HS-5 (cell line): ENCODE measurements around the gene ABCF3.

Source experiments
- DNase-seq: peaks from one replicate; pipeline ENCODE4 v3.0.0-alpha.2; 2012; ENCODE audit warnings: low read depth

Gene ABCF3

DNA sequence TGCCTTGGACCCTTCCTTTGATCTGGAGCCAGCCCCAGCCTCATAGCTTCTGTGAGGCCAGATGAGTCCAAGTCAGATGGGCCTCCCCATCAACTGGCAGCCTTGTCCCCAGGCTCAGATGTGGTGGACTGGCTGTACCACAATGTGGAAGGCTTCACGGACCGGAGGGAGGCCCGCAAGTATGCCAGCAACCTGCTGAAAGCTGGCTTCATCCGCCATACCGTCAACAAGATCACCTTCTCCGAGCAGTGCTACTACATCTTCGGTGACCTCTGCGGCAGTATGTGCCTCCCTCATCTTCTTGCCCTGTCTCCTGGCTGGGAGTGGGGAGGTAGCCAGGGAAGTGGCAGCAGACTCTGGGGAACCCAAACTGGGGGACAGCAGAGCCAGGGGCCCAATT is 18.2 kb upstream of the ABCF3 start:
- DNase-seq, result no peak

DNA sequence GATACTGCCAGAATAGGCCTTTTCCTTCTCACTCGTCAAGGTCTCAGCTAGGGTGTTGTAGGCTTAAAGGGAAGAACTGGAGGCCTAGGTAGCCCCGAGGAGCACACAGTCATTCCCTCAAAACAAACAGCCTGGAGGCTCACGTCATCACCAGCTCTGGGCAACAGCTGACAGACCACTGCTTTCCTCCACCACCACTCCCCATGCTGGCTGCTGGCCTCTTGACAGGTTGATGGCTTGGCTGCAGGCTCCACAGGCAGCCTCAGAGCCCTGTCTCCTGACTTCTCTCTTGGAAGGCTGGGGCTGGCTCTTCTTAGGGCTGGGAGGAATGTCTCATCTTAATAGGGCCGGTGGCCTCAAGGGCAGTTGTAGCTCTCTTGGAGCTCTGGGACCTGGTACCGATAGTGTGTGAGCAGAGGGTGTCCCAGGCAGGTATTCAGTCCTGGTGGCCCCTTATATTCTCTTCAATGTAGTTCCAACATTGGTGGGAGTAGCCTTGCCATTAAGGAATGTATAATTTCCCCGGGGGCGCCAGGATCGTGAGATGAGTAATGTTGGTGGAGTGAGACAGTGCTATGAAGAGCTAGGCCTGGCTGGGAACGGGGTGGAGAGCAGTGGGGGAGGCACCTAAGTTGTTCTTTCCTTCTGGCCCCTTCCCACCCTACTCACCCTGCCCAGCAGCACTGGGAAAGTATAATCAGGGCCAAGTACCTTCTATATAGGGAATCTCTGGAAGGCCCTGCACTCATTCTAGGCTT is 17.5 kb upstream of the ABCF3 start:
- no peak for DNase-seq

DNA sequence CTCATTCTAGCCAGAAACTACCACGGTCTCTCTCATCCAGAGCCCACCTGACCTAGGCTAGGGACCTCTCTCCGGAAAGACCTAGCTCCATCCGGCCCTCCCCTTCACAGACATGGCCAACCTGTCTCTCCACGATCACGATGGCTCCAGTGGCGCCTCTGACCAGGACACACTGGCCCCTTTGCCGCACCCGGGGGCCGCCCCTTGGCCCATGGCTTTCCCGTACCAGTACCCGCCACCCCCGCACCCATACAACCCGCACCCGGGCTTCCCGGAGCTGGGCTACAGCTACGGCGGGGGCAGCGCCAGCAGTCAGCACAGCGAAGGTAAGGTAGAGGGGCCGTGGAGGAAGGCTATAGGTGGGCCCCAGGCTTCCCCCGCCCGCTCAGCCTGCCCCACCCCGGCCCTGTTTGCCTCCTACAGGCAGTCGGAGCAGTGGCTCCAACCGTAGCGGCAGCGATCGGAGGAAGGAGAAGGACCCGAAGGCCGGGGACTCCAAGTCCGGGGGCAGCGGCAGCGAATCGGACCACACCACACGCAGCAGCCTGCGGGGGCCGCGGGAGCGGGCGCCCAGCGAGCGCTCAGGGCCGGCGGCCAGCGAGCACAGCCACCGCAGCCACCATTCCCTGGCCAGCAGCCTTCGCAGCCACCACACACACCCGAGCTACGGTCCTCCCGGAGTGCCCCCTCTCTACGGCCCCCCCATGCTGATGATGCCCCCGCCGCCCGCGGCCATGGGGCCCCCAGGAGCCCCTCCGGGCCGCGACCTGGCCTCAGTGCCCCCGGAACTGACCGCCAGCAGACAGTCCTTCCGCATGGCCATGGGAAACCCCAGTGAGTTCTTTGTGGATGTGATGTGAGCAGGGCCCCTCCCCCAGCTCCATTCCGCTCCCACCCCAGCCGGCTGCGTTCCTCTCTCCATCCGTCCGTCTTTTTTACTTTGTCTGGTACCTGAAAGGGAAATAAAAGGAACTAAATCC is 15.8 kb upstream of the ABCF3 start:
- no peak for DNase-seq

DNA sequence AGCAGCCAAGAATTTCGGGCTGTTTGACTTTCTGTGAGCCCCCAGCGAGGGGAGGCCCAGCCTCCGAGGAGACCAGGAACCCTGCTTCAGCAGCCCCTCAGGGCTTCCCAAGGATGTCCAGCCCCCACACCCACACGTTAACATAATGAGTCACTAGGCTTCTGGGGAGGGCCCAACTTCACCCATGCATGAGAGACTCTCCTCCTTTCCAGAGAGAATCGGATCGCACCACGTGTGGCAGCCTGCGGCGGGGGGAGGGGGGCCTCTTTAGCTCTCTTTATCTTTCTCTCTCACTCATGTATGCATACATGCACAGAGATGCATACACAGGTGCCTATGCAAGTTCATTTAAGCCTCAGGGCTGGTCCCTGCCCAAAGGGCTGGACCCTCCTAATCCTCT is 14.4 kb upstream of the ABCF3 start:
- no peak for DNase-seq

DNA sequence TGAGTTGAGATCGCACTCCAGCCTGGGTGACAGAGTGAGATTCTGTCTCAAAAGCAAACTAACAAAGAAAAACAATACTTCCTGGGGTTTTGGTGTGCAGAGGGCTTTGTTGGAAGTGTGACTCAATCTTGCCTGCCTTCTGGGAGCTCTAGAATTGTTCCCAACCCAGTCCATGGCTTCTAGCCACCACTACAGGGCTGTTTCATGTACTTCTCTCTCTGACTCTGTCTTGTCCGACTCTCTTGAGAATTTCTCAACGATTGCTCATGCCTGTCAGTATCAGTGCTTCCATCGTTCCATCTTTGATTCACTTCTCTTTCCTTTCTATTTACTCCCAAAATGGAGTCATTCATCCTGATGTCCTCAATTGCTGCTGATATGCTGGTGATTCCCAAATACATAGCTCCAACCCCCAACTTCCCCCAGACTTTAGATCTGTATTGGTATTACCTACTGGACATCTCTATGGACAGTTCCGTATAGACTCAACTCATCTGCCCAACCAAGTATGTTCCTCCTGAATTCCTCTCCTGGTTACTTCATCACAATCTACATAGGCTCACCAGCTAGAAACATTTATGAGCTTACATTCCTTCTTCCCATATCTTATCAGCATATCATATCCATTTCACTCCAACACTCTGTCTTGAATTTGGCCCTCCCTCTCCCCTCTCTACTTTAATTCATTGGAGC is 13.2 kb upstream of the ABCF3 start:
- DNase-seq, result no peak

DNA sequence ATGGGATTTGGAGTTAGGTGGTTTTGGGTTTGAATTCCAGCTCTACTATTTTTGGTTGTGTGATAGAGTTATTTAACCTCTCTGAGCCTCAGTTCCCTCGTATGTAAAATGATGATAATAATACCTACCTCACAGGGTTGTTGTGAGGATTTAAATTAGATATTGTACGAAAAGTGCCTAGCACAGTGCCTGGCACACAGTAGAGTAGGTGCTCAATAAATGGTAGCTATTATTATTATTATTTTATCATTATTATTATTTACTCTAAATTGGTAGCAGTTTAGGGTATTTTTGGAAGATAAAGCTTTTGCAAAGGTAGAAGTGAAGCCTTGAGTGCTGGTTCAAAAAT is 12.7 kb upstream of the ABCF3 start:
- DNase-seq, result no peak

DNA sequence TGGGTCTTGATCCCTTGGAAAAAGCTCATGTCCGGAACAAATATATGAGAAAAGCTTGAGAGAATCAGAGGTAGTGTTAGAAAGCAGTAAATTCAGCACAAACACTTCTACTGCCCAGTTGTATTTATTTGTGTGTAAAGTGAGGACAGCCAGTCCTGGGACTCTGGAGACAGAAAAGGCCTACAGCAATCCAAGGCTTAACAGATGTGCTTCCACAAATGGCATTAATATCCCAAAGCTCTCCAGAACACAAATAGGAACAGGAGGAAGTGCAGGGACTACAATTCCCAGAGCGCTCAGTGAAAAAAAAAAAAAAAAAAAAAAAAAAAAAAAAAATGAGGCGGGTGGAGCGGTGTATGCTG is 11.7 kb upstream of the ABCF3 start:
- DNase-seq, result no peak

DNA sequence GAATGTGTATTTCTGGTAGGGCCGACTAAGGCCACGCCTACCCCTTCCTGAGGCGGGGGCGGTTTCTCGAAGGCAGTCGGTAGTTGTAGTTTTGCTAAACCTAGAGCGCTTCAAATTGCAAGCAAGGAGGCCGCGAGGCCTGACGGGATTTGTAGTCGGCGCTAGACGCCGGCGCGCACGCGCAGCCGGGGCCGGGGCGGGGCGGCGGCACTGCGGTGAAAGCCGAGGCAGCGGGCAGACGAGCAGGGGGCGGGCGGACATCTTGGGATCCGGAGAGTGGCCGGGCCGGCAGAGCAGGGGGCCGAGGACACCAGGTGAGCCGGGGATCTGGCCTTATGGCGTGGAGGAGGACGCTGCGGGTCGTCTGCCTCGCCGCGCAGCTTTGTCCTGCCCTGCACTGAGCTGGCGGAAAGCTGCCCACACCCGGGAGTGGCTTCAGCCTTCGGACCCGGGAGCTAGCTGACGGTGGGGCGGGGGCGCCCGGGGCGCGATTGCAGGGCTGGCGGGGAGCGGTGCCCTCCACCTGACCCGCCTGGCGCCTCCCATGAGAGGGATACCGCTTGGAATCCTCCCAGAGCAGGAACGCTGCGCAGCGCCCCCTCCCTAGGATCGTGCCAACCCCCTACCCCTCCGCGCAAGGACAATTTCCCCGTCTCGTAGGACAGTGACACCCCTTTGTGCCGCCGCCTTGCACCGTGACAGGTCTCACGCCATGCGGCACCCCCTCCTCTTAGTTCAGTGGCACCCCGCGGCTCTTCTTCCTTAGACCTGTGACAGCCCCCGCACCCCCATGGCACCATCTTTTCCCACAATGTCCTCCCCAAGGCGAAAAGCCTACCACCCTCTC is 11.1 kb upstream of the ABCF3 start, which contains the start of gene AP2M1:
Gene AP2M1 (plus strand): TSS at position 210 of the 847 bp plus-strand sequence. CDS start 2,139 bp downstream, outside the sequence.
- DNase-seq, result peak; percentile 94

DNA sequence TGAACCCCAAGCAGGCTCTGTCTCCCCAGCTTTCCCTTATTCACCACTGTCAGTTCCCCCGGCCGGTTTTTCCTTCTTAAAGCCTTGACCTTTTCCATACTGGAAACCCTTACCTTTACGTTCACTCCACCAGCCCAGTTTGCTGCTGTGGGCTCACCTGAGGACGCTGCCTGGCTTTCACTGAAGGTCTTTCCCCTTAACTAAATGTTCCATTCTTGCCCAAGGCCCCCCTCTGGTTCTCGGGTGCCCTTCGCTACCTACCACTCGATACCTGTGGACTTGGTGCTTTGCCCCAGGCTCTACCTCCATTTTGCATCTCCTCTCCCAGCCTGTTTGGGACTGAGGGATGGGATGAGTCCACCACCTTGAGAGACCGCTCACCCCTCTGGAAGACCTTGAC is 10.5 kb upstream of the ABCF3 start:
- DNase-seq, result no peak

DNA sequence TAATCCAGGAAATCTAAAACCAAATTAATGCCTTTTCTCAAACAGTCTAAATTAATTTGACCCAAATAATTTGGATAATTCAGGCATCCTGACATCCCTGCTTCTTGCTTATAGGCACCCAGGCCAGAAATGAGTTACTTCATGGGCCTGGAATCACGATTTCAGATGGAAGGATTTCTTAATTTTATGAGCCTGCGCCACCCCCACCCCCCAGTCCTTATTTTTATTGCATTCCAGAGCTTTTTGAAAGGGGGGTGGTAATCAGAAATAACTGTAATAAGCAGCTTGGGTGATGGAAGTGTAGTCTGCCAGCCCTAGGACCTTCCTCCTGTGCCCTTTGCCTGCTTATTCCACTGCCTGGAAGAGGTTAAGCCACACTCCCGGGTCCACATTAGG is 10.0 kb upstream of the ABCF3 start:
- no peak for DNase-seq

DNA sequence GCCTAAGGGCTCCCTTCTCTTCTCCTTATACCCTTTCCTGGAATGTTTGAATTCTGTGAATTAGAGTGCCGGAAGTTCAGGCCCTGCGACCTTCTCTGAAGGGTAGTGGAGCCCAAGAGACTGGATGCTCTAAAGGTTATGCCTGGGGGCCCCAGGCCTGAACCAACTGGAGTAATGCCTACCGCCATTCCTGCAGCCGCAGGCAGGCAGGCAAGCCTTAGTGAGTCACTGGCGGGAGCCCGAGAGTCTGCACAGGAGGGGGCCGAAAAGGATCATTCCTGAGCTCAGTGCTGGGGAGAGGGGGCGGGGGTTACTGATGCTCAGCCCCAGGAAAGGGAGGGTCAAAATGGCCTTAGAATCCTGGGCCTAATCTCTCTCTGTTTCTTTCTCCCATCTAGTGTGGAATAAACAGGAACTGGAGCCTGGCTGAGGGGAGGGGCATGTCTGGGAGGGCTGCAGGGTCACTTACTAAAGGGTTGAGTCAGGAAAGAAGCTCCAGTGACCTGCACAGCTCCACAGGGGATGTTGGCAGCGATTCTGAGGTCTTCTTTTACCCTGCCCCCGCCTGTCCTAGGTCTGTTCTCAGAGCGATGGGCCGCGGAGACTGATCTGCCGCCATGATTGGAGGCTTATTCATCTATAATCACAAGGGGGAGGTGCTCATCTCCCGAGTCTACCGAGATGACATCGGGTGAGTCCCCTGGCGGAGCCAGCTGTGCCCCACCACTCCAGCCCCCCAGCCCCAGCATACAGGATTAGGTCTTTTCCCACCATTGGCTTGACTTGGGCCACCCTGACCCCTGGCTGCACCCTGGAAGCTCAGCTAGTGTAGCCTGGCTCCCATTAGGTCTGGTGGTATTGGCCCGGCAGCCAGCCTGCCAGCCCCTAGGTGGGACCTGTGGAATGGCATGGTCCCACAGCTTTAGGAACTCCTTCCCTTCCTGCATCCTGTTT is 9.3 kb upstream of the ABCF3 start:
- peak; percentile 84 for DNase-seq

DNA sequence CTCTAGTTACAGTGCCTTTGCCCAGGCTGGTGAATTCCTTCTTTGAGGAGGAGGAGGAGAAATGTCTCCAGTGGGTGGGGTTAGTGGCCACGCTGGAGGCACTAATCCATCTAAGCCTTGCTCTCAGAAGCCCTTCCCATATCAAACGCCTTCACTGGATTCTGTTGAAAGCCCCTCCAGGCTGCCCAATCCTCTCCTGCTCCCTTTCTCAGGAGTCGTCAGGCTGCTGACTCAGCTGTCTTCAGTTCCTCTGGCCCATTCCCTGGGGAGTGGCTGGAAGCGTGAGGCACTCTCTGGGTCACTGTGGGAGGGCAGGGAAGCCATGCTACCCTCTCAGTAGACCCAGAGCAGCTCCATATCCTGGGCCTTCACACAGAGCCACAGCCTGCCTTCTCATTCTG is 8.7 kb upstream of the ABCF3 start:
- DNase-seq, result no peak

DNA sequence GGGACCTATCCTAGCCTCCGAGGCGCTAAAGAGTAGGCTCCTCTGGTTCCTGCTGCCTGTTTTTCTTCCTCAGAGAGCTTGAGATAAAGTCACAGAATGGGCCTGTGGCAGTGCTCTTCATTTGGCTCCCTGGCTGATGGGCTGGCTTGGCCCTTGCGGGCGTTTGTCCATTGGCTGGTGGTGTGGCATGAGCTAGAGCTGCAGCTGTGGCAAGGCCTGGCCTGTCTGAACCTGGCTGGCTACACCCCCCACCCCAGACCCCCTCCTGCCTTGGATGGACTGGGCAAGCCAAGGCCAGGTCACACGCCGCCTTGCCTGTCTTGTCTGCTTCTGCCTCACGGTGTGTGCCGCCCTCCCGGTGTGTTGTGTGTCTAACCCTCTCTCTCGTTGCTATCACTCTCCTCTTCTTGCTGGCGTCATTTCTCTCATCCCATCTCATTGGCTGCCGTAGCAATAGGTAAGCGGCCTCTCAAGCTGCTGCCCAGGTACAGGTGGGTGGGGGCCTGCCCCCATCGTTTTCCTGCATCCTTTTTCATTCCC is 8.2 kb upstream of the ABCF3 start:
- no peak for DNase-seq

DNA sequence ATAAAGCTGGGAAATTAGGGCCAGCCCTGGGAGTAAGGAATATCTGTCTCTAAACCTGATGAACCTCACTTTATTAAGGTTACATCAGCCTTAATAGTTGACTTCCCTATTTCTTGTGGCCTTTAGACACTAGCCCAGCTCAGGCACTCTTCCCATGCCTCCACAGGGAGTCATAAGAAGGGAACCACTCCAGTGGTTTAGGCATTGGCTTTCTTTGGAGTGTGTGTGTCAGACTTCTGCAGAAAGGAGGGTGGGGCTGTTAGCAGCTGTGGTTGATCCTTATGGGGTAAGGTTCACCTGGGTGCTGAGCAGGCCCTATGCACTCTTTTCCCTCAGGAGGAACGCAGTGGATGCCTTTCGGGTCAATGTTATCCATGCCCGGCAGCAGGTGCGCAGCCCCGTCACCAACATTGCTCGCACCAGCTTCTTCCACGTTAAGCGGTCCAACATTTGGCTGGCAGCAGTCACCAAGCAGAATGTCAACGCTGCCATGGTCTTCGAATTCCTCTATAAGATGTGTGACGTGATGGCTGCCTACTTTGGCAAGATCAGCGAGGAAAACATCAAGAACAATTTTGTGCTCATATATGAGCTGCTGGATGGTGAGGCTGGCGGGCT is 7.4 kb upstream of the ABCF3 start:
- DNase-seq, result no peak

DNA sequence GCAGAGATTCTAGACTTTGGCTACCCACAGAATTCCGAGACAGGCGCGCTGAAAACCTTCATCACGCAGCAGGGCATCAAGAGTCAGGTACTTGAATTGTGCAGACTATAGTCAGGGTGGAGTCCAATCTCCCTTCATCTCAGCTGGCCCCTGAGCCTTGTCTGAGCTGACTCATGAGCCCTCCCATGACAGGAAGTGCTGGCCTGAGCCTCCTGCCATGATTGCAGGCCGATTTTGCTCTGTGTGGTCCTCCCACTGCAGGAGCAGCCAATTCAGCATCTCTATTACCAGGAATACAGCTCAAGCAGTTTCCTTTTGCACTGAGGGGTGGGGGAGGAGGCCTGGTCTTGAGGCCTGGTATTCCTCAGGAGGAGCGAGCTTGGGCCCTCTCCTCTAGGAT is 5.8 kb upstream of the ABCF3 start:
- no peak for DNase-seq

DNA sequence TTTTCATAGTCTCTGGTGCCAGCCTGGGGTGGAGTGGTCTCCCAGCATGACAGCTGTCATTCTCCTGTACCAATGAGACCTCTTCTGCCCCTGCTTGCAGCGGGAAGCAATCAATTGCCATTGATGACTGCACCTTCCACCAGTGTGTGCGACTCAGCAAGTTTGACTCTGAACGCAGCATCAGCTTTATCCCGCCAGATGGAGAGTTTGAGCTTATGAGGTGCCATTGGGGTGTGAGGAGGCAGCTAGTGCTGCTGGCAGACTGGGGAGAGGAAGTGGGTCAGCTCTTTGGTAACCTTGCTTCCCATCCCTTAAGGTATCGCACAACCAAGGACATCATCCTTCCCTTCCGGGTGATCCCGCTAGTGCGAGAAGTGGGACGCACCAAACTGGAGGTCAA is 4.4 kb upstream of the ABCF3 start:
- DNase-seq, result no peak

DNA sequence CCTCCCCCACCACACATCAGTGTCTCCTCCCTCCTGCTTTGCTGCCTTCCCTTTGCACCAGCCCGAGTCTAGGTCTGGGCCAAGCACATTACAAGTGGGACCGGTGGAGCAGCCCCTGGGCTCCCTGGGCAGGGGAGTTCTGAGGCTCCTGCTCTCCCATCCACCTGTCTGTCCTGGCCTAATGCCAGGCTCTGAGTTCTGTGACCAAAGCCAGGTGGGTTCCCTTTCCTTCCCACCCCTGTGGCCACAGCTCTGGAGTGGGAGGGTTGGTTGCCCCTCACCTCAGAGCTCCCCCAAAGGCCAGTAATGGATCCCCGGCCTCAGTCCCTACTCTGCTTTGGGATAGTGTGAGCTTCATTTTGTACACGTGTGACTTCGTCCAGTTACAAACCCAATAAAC is 2.3 kb upstream of the ABCF3 start:
- DNase-seq, result no peak

DNA sequence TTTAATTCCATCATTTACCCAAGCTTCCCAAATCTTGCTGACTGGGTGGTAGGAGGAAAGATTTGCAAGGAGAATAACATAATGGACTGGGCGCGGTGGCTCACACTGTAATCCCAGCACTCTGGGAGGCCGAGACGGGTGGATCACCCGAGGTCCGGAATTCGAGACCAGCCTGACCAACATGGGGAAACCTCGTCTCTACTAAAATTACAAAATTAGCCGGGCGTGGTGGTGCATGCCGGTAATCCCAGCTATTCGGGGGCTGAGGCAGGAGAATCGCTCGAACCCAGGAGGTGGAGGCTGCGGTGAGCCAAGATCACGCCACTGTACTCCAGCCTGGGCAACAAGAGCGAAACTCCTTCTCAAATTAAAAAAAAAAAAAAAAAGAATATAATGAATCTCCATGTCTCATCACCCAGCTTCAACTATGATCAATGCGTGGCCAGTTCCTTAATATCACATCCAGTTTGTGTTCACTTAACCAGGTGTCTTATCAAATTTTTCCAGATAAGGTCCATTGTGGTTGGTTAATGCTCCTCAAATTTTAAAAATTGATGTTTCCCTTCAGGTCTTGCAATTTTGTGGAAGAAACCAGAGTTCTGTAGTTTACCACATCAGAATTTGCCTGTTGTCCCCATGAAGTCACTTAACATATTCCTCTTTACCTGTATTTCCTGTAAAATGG is 1.3 kb upstream of the ABCF3 start:
- DNase-seq, result no peak

DNA sequence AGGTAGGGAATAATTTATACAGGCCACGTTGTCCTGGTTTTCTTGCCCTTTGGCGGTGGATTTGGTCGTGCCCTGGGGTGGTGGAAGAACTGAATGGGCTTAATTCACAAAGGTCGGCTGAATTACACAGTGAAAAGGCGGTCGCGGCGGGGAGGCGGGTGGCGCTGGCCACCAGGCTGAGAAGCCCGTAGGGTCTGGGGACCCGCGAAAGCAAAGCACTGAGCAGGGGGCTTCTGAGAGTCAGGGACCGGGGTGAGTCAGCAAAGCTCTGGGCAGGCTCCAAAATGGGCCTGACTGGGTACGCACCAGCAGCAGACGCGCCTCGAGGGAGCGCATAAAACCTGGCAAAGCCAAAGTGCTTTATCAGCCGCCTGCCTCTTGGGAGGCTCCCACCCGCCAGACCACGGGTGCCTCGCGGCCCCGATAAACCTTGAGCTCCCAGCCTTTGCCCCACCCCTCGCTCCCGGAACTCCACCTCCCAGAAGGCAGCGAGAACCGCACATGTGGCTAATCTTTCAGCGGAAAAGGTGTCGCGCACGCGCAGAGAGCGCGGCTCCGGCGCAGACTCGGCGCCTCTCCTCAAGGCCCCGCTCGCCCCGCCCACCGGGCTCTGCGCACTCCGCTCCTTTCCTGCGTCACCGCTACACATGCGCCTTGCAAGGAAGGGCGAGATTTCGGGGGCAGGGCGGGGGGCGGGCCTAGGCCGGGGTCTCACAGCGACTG is 377 bp upstream of the ABCF3 start:
- DNase-seq, result peak; percentile 96
